ENCODE results near the gene NOSTRIN.
"Not testable (repeated sequence)": the region's sequence is repeated elsewhere in the genome, so short reads cannot be mapped to it uniquely, and the experiment has no call there.

The NOSTRIN gene

DNA sequence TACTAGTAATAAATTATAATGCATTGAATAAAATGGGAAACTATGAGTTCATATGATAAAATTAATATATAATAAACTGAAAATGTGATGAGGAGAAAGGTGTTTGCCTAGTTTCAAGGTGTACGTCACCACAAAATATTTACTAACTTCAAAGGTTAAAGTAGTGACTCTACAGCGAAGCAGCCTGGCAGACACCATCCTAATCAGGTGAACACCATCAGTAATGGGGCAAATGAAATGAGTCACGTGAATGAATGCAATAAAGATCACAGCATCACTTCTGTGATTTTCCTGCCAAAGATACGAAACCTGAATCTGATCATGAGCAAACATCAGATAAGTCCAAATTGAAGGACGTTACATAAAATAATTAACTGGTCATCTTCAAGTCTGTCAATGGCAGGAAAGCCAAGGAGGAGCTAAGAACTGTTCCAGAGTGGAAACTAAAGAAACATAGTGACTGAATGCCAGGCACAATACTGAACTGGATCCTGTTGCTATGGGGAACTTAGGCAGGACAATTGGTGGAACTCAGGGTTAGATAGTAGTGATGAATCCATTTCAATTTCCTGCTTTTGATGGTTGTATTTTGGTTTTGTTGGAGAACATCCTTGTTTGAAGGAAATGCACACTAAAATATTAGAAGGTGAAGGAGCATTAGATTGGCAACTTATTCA lies 12.1 kb upstream of the NOSTRIN start:
- DNase-seq = no peak

DNA sequence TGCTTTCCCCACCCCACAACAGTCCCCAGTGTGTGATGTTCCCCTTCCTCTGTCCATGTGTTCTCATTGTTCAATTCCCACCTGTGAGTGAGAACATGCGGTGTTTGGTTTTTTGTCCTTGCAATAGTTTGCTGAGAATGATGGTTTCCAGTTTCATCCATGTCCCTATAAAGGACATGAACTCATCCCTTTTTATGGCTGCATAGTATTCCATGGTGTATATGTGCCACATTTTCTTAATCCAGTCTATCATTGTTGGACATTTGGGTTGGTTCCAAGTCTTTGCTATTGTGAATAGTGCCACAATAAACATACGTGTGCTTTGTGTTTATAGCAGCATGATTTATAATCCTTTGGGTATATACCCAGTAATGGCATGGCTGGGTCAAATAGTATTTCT lies 11.3 kb upstream of the NOSTRIN start:
- DNase-seq = not testable (repeated sequence)

- no peak for DNase-seq
These were observed 8.8 kb upstream of the NOSTRIN start for GRCh38 chr2:168793596-168793995.

GRCh38 chr2:168794968-168795367 lies 7.5 kb upstream of the NOSTRIN start:
- no peak for DNase-seq

GRCh38 chr2:168796090-168796577 lies 6.3 kb upstream of the NOSTRIN start:
- DNase-seq = no peak

DNA sequence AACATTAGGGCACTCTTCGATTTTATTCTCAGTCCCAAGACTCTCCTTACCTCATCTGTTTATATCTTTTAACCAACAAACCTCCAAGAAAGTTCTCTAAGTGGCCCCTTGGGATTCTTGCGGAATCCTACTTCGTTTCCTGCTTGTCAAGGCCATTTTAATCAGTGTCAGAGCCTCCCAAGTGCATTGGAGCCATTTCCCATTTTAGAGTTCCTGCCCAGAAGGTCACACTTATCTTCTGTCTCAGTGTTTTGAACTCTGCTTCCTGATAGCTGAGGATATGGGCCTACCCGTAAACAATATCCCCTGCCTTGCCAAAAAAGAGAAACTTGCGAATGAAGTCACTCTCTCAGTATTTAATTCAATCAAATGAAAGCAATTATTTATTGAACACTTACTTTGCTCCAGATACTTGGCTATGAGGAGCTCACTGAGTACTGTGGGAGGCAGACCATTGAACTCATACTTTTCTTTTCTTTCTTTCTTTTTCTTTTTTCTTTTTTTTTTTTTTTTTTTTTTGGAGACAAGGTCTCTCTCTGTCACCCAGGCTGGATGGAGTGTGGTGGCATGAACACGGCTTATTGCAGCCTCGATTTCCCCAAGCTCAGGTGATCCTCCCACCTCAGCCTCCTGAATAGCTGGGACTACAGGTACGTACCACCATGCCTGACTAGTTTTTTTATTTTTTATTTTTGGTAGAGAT lies 5.7 kb upstream of the NOSTRIN start:
- no peak for DNase-seq

DNA sequence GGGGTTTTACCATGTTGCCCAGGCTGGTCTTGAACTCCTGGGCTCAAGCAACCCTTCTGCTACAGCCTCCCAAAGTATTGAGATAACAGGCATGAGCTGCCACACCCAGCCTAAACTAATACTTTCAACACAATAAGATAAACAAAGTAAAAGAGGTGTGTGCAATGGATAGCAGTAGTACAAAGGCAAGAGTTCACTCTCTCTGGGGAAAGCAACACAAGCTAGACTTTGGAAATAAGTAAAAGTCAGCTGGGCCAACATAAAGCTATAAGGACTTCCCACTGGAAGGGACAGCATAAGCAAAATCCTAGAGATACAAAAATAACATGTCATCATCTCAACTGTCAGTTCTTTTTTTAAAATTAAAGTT lies 5.2 kb upstream of the NOSTRIN start:
- DNase-seq = no peak

GRCh38 chr2:168798076-168798887 lies 4.2 kb upstream of the NOSTRIN start:
- no peak for DNase-seq

- no peak for DNase-seq
These were observed 3.5 kb upstream of the NOSTRIN start for GRCh38 chr2:168798888-168799410.

GRCh38 chr2:168801471-168801870 lies 966 bp upstream of the NOSTRIN start:
- no peak for DNase-seq

DNA sequence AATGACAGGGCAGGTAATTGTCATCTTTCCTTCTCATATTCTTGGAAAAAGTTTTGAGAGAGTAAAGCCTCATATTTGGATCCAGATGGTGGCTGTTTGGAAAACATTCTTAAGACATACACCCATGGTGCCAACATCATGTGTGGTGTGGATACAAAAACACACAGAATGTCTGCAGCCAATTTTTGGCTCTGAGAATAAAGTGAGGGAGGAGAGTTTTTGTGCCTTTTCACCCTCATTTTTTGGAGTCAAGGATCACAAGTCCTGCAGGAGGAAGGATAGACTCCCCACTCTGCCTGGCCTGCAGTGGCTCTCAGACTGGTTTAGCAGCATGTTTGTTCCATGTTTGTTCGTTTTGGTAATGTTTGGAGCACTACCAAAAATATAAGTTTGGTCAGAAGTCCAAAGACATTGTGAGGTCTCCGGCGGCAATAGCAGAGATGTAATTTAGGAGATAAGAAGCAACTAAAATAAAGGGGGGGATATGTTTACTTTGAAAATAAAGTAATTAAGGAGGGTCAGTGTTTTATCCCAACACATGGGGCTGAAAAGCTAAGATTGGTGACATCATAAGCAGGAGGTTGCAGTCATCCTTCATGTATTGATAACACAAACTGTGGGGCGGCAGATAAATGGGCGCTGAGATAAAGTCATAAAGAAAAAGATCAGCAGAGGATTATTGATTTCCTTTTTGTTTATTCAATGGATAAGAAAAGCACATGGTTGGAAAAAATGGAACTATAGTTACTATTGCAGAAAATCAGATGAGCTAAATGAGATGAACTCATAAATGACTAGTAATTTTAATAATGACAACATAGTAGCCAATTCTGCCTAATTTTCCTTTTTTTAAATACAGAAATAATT lies 655 bp downstream of the NOSTRIN start:
- no peak for DNase-seq

GRCh38 chr2:168804214-168804613 lies 1.8 kb downstream of the NOSTRIN start:
- DNase-seq = no peak

DNA sequence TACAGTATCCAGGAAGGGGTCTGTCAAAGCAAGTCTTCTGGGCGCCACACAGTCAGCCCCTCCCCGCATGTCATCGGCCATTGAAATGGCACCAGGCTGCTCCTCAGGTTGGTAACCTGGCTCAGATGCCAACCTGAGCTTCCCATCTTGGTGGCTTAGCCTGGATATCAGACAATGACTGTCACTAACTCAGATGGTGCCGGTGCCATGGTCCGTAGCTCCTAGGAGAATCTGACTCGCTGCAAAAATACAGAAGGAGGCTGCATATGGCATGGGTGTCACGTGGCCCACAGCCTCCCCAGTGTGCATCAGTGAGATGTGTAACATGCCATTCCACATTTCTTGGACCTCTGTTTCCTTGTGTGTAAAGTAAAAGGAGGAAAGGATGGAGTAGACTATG lies 3.2 kb downstream of the NOSTRIN start:
- no peak for DNase-seq

GRCh38 chr2:168809537-168809936 lies 7.1 kb downstream of the NOSTRIN start:
- DNase-seq = no peak

DNA sequence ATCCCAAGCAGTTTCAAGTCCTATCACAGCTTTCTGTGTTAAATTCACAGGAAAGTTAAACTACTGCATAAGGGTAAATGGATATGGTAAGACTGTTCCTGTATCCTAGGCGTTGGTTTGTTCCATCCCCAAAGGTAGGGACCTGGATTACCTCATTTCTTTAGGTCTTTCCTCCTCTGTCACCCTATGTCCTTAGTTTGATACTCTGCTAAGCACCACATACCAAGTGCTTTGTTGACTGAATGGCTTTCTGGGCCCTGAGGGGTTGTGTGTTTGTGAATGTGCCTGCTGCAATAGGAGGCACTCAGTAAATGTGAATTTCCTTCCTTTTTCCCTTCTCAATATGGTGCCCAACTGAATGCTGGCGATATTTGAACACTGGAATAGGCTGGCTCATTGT lies 7.8 kb downstream of the NOSTRIN start:
- no peak for DNase-seq

DNA sequence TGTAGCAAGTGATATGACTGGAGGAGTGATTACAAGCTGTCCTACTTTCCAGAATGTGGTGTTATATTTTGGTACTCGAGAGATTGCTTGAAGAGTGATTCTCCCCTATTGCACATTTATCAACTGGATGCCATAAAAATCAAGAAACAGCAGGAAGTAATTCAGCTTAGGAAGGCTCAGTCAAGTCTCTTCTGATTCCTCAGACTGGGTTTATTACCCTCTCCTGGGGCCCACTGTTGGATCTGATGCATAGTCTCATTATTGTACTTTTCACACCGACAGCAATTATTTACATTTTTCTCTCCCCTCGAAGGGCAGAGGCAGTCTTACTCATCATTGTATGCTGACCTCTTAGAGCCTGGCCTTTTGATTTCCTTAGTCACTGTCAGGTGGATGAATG lies 9.3 kb downstream of the NOSTRIN start:
- no peak for DNase-seq

- DNase-seq = no peak
These were observed 11.6 kb downstream of the NOSTRIN start for GRCh38 chr2:168814046-168814445.

DNA sequence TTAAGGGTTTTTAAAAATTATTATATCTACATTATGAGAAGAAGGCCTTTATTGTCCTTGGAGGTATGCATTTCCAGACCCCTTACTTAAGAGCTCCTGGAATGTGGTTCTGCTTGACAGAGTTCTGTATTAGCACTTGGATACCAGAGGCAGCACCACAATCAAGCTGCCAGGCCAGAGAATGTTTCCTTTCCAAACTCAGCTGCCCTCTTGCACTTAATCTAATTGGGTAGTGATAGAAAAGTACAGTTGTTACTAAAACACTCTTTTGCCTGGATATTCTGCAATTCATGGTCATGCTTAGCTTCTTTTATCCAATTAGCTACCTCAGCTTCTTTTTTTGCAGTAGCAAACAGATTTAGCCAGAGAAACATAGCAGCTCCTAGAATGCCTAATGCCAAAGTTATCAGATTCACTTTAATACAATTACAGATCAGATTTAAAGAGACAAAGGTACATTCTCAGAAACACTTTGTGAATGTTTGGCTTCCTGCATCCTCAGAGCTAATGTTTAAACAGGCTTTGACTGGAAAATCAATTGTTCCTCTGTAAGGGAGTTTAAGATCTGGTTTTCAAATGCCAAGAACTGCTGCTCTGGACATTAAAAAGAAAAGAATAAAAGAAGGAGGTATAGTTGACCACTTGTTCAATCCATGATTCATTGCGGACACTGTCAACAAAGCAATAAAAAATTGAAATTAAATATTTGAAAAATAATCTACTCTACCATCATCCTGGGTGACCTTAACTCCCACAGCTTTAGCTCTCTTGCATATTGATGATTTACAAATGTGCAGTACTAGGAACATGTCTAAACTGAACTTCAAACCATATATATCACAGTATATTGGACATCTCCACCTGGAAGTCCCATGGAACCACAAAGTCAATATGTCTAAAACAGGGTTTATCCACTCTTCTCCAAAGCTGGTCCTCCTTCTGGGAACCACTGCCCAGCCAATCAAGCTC lies 12.8 kb downstream of the NOSTRIN start:
- no peak for DNase-seq

DNA sequence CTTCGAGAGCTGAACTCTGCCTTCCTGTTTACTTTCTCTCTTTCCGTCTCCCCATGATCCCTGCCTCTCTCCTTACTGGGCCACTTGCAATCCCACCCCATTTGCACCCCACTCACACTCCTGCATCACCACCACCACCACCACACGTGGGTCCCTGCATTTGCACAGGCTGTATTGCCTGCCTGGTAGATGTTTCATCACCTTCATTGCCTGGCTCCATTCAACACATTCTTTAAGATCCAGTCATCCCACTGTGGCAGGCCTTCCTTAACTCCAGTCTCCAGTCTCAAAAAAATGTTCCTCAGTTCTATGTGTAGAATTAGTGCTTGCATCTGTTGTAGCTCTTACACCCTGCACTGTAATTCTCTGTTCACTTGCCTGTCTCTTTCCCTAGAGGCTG lies 13.9 kb downstream of the NOSTRIN start:
- no peak for DNase-seq

- no peak for DNase-seq
These were observed 16.7 kb downstream of the NOSTRIN start for GRCh38 chr2:168819050-168819715.

Measured in CD4-positive, alpha-beta T cell treated with Interleukin-6 for 4 hours (primary cell).